Vagina (tissue), 2 donors: ENCODE data around the gene SLFN12.

ENCODE experiments used
- CTCF ChIP-seq, 3 experiments: fragments of 450-650 bp in 2 of 3; fragments of 200-600 bp in 1 of 3; sonication (generic) in 1 of 3; IDR thresholded peaks; one replicate each; pipeline ENCODE4 v1.5.1; 2017 to 2019; ENCODE audit warnings: antibody characterized with exemption in 3 of 3, mild to moderate bottlenecking in 2 of 3, moderate library complexity in 2 of 3
- POLR2A ChIP-seq, 2 donors: fragments of 450-650 bp; IDR thresholded peaks; one replicate each; pipeline ENCODE4 v1.6.1; 2017; ENCODE audit warnings: antibody characterized with exemption in 2 of 2, mild to moderate bottlenecking in 2 of 2, moderate library complexity in 2 of 2
- POLR2AphosphoS5 ChIP-seq, 2 donors: sonication (generic); formaldehyde crosslinking; IDR thresholded peaks; one replicate each; pipeline ENCODE4 v1.9.0; 2017; ENCODE audit warnings: antibody characterized with exemption in 2 of 2, mild to moderate bottlenecking in 2 of 2, low read depth in 1 of 2; ENCODE audit not compliant: insufficient read depth in 1 of 2

GRCh38 chr17:35477248-35477647, 44.9 kb upstream of the SLFN12 start:
- no peak for TF ChIP-seq POLR2A (IDR thresholded peaks at IDR 0.05)
- no peak for TF ChIP-seq CTCF (IDR thresholded peaks at IDR 0.05)
- TF ChIP-seq POLR2AphosphoS5 (IDR thresholded peaks at IDR 0.05; ENCODE audit: insufficient read depth in 1 of 2, low read depth in 1 of 2), result no peak
